ENCODE data around the gene KCNJ12.
"Not testable (repeated sequence)": the region's sequence is repeated elsewhere in the genome, so short reads cannot be mapped to it uniquely, and the experiment has no call there.

- TF ChIP-seq, protein P1, sequence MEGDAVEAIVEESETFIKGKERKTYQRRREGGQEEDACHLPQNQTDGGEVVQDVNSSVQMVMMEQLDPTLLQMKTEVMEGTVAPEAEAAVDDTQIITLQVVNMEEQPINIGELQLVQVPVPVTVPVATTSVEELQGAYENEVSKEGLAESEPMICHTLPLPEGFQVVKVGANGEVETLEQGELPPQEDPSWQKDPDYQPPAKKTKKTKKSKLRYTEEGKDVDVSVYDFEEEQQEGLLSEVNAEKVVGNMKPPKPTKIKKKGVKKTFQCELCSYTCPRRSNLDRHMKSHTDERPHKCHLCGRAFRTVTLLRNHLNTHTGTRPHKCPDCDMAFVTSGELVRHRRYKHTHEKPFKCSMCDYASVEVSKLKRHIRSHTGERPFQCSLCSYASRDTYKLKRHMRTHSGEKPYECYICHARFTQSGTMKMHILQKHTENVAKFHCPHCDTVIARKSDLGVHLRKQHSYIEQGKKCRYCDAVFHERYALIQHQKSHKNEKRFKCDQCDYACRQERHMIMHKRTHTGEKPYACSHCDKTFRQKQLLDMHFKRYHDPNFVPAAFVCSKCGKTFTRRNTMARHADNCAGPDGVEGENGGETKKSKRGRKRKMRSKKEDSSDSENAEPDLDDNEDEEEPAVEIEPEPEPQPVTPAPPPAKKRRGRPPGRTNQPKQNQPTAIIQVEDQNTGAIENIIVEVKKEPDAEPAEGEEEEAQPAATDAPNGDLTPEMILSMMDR (IDR thresholded peaks at IDR 0.05): not testable (repeated sequence)
- TF ChIP-seq EP300 (IDR thresholded peaks at IDR 0.05): not testable (repeated sequence)
These were observed 36.6 kb upstream of the KCNJ12 start for GRCh38 chr17:21339571-21339970.
